ENCODE data around the gene C1orf94. TPM values are rescaled to one million over a fixed set of nuclear protein-coding genes. Genes with fewer than 3 reads are reported as not detected.

C1orf94 gene
- total RNA-seq, 3 donors from 2014 or later = not detected

DNA sequence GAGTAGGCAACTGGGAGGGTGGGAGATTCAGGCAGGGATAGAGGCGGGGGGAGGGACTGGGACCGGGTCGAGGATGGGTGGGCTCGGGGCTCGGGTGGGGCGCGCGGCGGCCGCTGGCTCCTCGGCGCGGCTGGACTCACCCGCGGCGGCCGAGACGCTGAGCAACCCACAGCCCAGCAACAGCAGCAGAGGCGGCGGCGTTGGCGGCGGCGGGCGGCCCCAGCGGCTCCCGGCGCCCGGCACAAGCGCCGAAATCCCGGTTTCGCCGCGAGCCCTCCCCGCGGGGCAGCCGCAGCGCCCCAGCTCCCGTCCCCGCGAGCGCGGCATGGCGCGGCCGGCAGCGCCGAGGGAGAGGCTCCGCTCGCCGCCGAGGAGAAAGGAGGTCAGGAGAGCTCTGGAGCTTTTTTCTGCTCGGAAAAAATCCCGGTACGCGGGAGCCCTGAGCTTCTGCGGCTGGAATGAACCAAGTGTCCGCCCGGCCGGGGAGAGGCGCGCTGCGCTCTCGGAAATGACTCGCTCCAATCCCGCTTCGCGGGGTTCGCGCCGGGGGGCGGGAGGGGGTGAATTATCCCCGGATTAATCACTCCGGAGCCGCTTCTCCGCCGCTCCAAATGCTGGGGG is 11.8 kb upstream of the C1orf94 start, which contains the start of gene CSMD2:
CSMD2 (minus strand) TSS at position 460 of the 621 bp plus-strand sequence; CDS start at position 327, 133 bp downstream.
- H3K4me3 ChIP-seq = peak within 1 kb of the TSS; percentile 43 to 66 (median 46)

DNA sequence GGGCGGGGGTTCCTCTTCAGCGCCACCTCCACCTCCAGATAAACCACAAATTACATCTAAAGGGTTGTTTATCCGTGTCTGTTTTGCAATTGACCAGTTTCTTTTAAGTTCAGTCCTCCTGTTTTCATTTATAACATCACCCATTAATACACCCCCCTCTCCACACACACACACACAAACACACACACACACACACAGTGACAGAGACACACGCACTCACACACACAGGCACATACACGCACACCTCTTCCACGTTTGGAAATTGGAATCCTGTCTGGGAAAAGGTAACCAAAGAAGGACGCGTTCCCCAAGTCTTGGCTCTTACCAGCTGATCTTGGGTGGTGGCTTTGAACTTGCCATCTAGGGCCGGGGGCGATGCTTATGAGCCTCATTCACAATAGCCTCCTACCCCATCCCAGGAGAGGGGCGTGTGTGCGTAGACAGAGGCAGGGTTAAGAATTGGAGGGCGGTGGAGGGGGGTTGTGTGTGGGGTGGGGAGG is 11.2 kb upstream of the C1orf94 start:
- Histone ChIP-seq H3K27ac (no peak overlapping the region), H3K36me3 (no peaks in the 10 kb centered on the region), H3K9me3 (no peaks in the 10 kb centered on the region), H3K4me1 (peaks cover 8% of the 10 kb centered on the region in 2 donors), H3K4me3 (peak overlapping the region; percentile 43 to 66 (median 46)), H3K27me3 (peaks cover 0 to 64% of the 10 kb centered on the region in 2 donors)
- no peak for DNase-seq (ENCODE audit: low spot score in 2 of 2)
- intact Hi-C loops (cut with DNase I; ENCODE audit: low total_unique reads) = loop anchor here (5.0 kb wide), 1 partner anchor 1537 kb away; no protein-coding TSS in a partner anchor
- no peak for TF ChIP-seq POLR2A (IDR thresholded peaks at IDR 0.05)
- no peak for TF ChIP-seq POLR2AphosphoS5 (IDR thresholded peaks at IDR 0.05)
- TF ChIP-seq, protein P1, sequence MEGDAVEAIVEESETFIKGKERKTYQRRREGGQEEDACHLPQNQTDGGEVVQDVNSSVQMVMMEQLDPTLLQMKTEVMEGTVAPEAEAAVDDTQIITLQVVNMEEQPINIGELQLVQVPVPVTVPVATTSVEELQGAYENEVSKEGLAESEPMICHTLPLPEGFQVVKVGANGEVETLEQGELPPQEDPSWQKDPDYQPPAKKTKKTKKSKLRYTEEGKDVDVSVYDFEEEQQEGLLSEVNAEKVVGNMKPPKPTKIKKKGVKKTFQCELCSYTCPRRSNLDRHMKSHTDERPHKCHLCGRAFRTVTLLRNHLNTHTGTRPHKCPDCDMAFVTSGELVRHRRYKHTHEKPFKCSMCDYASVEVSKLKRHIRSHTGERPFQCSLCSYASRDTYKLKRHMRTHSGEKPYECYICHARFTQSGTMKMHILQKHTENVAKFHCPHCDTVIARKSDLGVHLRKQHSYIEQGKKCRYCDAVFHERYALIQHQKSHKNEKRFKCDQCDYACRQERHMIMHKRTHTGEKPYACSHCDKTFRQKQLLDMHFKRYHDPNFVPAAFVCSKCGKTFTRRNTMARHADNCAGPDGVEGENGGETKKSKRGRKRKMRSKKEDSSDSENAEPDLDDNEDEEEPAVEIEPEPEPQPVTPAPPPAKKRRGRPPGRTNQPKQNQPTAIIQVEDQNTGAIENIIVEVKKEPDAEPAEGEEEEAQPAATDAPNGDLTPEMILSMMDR (IDR thresholded peaks at IDR 0.05) = no peak

More for the DNA sequence above, 11.8 kb upstream of the C1orf94 start, which contains the start of gene CSMD2:
- Histone ChIP-seq H3K27ac (no peak within 1 kb of the TSS), H3K9me3 (no peaks in the 10 kb centered on the region), H3K36me3 (no peaks in the 10 kb centered on the region), H3K27me3 (peaks cover 0 to 58% of the 10 kb centered on the region in 2 donors), H3K4me1 (peaks cover 8% of the 10 kb centered on the region in 2 donors)
- no peak for DNase-seq (ENCODE audit: low spot score in 2 of 2)
- TF ChIP-seq POLR2A (IDR thresholded peaks at IDR 0.05) (no peak), POLR2AphosphoS5 (IDR thresholded peaks at IDR 0.05) (no peak)
- TF ChIP-seq, protein P1 (IDR thresholded peaks at IDR 0.05) = no peak
- intact Hi-C loops (cut with DNase I; ENCODE audit: low total_unique reads) = loop anchor here (5.0 kb wide), 1 partner anchor 1537 kb away; no protein-coding TSS in a partner anchor

DNA sequence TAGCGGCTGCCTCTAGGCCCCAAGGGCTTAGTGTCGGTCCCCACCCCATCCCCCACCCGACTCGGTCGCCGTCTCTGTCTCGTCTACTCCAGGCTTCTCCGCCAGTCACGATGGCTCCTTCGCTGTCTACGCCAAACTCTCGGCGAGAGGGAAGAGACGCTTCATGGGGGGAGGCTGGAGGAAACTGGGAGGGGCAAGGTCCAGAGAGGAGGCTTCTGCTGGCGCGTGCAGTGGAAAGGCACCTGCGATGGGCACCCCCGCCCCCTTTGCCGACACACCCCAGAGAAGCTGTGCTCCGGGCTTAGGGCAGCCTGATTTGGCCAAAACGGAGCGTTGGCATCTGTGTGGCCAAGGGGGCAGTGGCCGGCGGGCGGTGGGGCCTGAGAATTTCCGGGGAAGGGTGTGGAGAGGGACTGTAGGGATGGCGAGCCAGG is 10.5 kb upstream of the C1orf94 start:
- H3K27me3 ChIP-seq = peaks cover 0 to 64% of the 10 kb centered on the region in 2 donors
- no peak overlapping the region for H3K27ac ChIP-seq
- H3K9me3 ChIP-seq = no peaks in the 10 kb centered on the region
- intact Hi-C loops (cut with DNase I; ENCODE audit: low total_unique reads) = loop anchor here (5.0 kb wide), 1 partner anchor 1536 kb away; no protein-coding TSS in a partner anchor
- peaks cover 8% of the 10 kb centered on the region in 2 donors for H3K4me1 ChIP-seq
- no peak for TF ChIP-seq POLR2A (IDR thresholded peaks at IDR 0.05)
- no peak for TF ChIP-seq POLR2AphosphoS5 (IDR thresholded peaks at IDR 0.05)
- TF ChIP-seq, protein P1 (IDR thresholded peaks at IDR 0.05) = no peak
- H3K4me3 ChIP-seq = peak overlapping the region in 1 of 3 donors; percentile 46
- no peak for DNase-seq (ENCODE audit: low spot score in 2 of 2)
- no peaks in the 10 kb centered on the region for H3K36me3 ChIP-seq

DNA sequence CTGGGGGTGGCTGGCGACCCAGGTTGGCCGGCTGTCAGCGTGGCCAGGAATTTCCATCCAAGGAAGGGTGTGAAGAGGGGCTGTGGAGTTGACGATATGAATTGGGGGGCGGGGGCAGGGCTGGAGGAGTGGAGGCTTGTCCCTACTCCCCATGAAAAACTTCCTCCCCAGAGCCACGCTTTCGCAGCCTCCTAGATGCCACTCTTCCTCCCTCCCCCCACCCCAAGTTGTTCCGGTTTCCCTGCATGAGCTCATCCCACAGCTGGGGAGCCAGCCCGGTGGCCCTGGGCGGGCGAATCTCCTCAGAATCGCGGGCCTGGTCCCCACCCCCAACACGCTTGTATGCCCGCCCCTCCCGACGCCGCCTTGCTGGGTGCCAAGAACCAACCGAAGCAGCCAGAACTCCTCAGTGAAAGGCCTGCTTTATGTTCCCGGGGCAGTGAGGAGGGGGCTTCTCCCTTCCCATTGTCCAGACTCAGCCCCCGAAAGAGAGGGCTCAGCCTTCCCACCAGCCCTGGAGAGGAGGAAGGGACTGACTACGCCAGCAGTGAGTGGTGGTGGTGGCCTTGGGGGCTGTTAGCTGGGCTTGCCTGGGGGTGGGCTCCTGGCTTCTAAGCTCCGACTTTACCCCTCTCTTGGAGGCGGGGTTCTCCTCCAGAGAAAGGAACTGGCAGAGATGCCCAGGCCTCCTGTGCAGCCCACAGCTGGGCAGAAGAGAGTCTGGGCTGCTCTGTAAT is 9.9 kb upstream of the C1orf94 start:
- intact Hi-C loops (cut with DNase I; ENCODE audit: low total_unique reads) = loop anchor here (5.0 kb wide), 1 partner anchor 1536 kb away; no protein-coding TSS in a partner anchor
- peak overlapping the region in 1 of 3 donors; percentile 46 for H3K4me3 ChIP-seq

More for the DNA sequence above, 9.9 kb upstream of the C1orf94 start:
- Histone ChIP-seq H3K27me3 (peaks cover 0 to 64% of the 10 kb centered on the region in 2 donors), H3K36me3 (no peaks in the 10 kb centered on the region), H3K4me1 (peaks cover 8% of the 10 kb centered on the region in 2 donors), H3K27ac (no peak overlapping the region), H3K9me3 (no peaks in the 10 kb centered on the region)
- TF ChIP-seq, protein P1 (IDR thresholded peaks at IDR 0.05) = no peak
- no peak for TF ChIP-seq POLR2AphosphoS5 (IDR thresholded peaks at IDR 0.05)
- TF ChIP-seq POLR2A (IDR thresholded peaks at IDR 0.05) = no peak
- DNase-seq (ENCODE audit: low spot score in 2 of 2) = no peak
